Spleen (tissue), 7 donors: ENCODE measurements around the gene CDK19.

Experiments used
- CTCF ChIP-seq, 11 experiments: fragments of 200-600 bp in 7 of 11; fragments of 450-650 bp in 4 of 11; sonication (generic) in 4 of 11; IDR thresholded peaks in 8 of 11; conservative IDR thresholded peaks in 3 of 11; 1 replicate in 7 of 11; 2 replicates in 4 of 11; pipeline versions ENCODE4 v1.4.0 to v1.8.0; 2016 to 2021; ENCODE audit warnings: antibody characterized with exemption in 11 of 11, inconsistent platforms in 4 of 11, mild to moderate bottlenecking in 1 of 11
- POLR2A ChIP-seq, 3 donors: fragments of 450-650 bp; IDR thresholded peaks; one replicate each; pipeline ENCODE4 v1.5.1; 2017; ENCODE audit warnings: antibody characterized with exemption in 3 of 3, mild to moderate bottlenecking in 1 of 3
- POLR2AphosphoS5 ChIP-seq, 3 donors: sonication (generic); formaldehyde crosslinking; IDR thresholded peaks; one replicate each; pipeline ENCODE4 v1.5.1; 2017; ENCODE audit warnings: antibody characterized with exemption in 3 of 3
- donor health status: DM: no; HTN: no; CAD: no; lungs with moderate emphysema.
- donor health status: DM: no; HTN: no; CAD: no.
- donor health status: DM: no; HTN: no; CAD: no.

DNA sequence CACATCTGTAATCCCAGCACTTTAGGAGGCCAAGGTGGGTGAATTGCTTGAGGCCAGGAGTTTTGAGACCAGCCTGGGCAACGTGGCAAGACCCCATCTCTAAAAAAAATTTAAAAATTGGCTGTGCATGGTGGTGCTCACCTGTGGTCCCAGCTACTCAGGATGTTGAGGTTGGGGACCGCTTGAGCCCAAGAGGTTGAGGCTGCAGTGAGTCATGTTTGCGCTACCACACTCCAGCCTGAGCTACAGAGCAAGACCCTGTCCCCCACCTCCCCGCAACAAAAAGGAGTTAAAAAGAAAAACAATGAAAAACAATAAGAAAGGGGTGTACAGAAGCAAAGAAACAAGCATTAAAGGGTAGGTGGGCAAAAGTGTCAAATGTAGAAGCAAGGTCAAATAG, 57.3 kb downstream of the CDK19 start:
- TF ChIP-seq POLR2A (IDR thresholded peaks at IDR 0.05) (no peak), CTCF (IDR thresholded peaks at IDR 0.05 in 8 of 11, conservative IDR thresholded peaks at IDR 0.05 in 3 of 11) (no peak), POLR2AphosphoS5 (IDR thresholded peaks at IDR 0.05) (no peak)
